OCI-LY7 (cell line): ENCODE data around the gene SPRY2. TPM values are rescaled to one million over a fixed set of nuclear protein-coding genes. Genes with fewer than 3 reads are reported as not detected.

Source experiments
- BruUV-seq: library from RNA; stranded (reverse); fragments of 400-500 nt; replicated peaks from 2 replicates; lab custom pipeline; 2021; lab: Mats Ljungman, UMichigan
- CTCF ChIA-PET: fragments of 300-600 bp; sonication (Branson Sonifier 250); formaldehyde crosslinking; loops from one replicate; lab custom pipeline; 2022; ENCODE audit warnings: antibody characterized with exemption; ENCODE audit not compliant: unreplicated experiment; lab: Charles Lee
- POLR2A ChIA-PET: fragments of 300-600 bp; sonication (Branson Sonifier 250); formaldehyde crosslinking; loops from one replicate; lab custom pipeline; 2022; ENCODE audit warnings: antibody characterized with exemption; lab: Charles Lee
- DNase-seq: peaks from one replicate; pipeline ENCODE4 v3.0.0-alpha.2; 2015; ENCODE audit warnings: low spot score
- H2AFZ ChIP-seq: fragments of 200-600 bp; sonication (generic), shearing (Covaris generic); 2 replicates; pipeline ENCODE4 v1.6.1; 2014; ENCODE audit warnings: mild to moderate bottlenecking, antibody characterized with exemption, low read length, moderate library complexity
- H3K27ac ChIP-seq: fragments of 200-600 bp; sonication (generic); 2 replicates; pipeline ENCODE4 v1.5.1; 2014; ENCODE audit warnings: mixed run types, low read depth, mild to moderate bottlenecking, moderate library complexity, low read length, inconsistent platforms; ENCODE audit not compliant: poor library complexity, severe bottlenecking
- H3K36me3 ChIP-seq: fragments of 200-600 bp; sonication (generic); 2 replicates; pipeline ENCODE4 v1.6.1; 2014; ENCODE audit warnings: mild to moderate bottlenecking, antibody characterized with exemption, low read length, moderate library complexity, mixed read lengths; ENCODE audit not compliant: insufficient read depth
- H3K4me1 ChIP-seq: fragments of 200-600 bp; sonication (generic); 2 replicates; pipeline ENCODE4 v1.5.1; 2014; ENCODE audit warnings: mild to moderate bottlenecking, low read length; ENCODE audit not compliant: insufficient read depth, poor library complexity, severe bottlenecking
- H3K4me2 ChIP-seq: fragments of 200-600 bp; sonication (generic); 2 replicates; pipeline ENCODE4 v1.6.1; 2014; ENCODE audit warnings: mild to moderate bottlenecking, low read length
- H3K4me3 ChIP-seq: fragments of 200-600 bp; sonication (generic); 2 replicates; pipeline ENCODE4 v1.5.1; 2014; ENCODE audit warnings: mild to moderate bottlenecking, low read depth, low read length; ENCODE audit not compliant: poor library complexity, severe bottlenecking
- H3K79me2 ChIP-seq: fragments of 200-600 bp; sonication (generic); 2 replicates; pipeline ENCODE4 v1.6.1; 2016; ENCODE audit warnings: low read depth, mild to moderate bottlenecking, low read length, moderate library complexity, mixed read lengths; ENCODE audit not compliant: insufficient read depth
- H3K9me2 ChIP-seq: fragments of 200-600 bp; sonication (generic); 2 replicates; pipeline ENCODE4 v1.6.1; 2016; ENCODE audit warnings: mild to moderate bottlenecking, low read length, mixed read lengths; ENCODE audit not compliant: insufficient read depth
- H3K9me3 ChIP-seq: fragments of 200-600 bp; sonication (generic); 2 replicates; pipeline ENCODE4 v1.6.1; 2014; ENCODE audit warnings: mild to moderate bottlenecking, mixed run types, low read length, mixed read lengths
- H4K20me1 ChIP-seq: fragments of 200-600 bp; sonication (generic); 2 replicates; pipeline ENCODE4 v1.6.1; 2014; ENCODE audit warnings: mild to moderate bottlenecking, antibody characterized with exemption, low read length, moderate library complexity, mixed read lengths; ENCODE audit not compliant: insufficient read depth
- EZH2phosphoT487 ChIP-seq: fragments of 200-600 bp; sonication (generic); IDR thresholded peaks from 2 replicates; pipeline ENCODE4 v1.6.1; 2018; ENCODE audit warnings: low read depth, borderline replicate concordance, mild to moderate bottlenecking, mixed run types, antibody characterized with exemption, low read length, moderate library complexity, mixed read lengths
- intact Hi-C: fragments of 100-400 bp; cut with micrococcal nuclease; formaldehyde crosslinking; loops from one replicate; pipeline ENCODE4 v1.10.0; 2022; ENCODE audit not compliant: unreplicated experiment
- total RNA-seq, 2 experiments: library from RNA; depleted of rRNA in 1 of 2; stranded (reverse); fragments of >200 nt in 1 of 2; shearing (Covaris generic) in 1 of 2; gene quantifications; 2 replicates each; pipeline ENCODE4 v1.2.3, GENCODE V29; 2014 to 2022
- TF ChIP-seq, protein P1 (sequence below): fragments of 200-600 bp; sonication (generic); conservative IDR thresholded peaks from 2 replicates; pipeline ENCODE4 v1.5.1; 2014; ENCODE audit warnings: mild to moderate bottlenecking, antibody characterized with exemption, low read length, moderate library complexity, mixed read lengths

Gene SPRY2
- total RNA-seq, 2 experiments from 2014 or later = not detected

DNA sequence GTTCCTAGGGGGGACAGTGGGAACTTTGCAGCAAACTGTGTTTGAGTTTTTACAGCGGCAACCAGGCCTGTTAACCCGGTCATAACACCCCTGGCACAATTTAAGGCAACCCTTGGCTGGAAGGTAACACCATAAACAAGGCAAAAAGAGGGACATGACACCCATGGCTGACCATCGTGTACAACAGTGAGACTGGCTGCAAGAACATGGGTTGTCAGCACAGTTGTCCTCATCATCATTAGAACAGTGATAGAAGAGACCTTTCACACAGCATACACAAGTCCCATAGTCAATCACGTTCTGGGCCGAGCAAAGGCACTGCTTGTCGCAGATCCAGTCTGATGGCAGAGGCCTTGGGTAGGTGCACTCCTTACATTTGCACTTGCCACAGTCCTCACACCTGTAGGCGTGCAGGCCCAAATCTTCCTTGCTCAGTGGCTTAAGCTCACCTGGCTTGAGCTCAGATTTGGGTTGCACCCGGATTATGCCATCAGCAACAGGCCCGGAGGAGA lies 4.1 kb downstream of the SPRY2 start:
- CTCF ChIA-PET = no interaction called here
- H3K4me1 ChIP-seq = no peaks in the 10 kb centered on the region
- DNase-seq = no peak
- TF ChIP-seq EZH2phosphoT487 = no peak
- TF ChIP-seq, protein P1, sequence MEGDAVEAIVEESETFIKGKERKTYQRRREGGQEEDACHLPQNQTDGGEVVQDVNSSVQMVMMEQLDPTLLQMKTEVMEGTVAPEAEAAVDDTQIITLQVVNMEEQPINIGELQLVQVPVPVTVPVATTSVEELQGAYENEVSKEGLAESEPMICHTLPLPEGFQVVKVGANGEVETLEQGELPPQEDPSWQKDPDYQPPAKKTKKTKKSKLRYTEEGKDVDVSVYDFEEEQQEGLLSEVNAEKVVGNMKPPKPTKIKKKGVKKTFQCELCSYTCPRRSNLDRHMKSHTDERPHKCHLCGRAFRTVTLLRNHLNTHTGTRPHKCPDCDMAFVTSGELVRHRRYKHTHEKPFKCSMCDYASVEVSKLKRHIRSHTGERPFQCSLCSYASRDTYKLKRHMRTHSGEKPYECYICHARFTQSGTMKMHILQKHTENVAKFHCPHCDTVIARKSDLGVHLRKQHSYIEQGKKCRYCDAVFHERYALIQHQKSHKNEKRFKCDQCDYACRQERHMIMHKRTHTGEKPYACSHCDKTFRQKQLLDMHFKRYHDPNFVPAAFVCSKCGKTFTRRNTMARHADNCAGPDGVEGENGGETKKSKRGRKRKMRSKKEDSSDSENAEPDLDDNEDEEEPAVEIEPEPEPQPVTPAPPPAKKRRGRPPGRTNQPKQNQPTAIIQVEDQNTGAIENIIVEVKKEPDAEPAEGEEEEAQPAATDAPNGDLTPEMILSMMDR = no peak
- H3K4me3 ChIP-seq = no peak overlapping the region
- no peak overlapping the region for H2AFZ ChIP-seq
- intact Hi-C loops = no loop called here
- H3K9me2 ChIP-seq = no peaks in the 10 kb centered on the region
- BruUV-seq = no TSS peak
- no peaks in the 10 kb centered on the region for H3K36me3 ChIP-seq
- no peaks in the 10 kb centered on the region for H4K20me1 ChIP-seq
- no peak overlapping the region for H3K27ac ChIP-seq
- H3K9me3 ChIP-seq = no peaks in the 10 kb centered on the region
- POLR2A ChIA-PET = interaction anchor here (0.6 kb wide), 1 partner anchor 255 kb away, joined by 3 read pairs; no protein-coding TSS in a partner anchor
- no peaks in the 10 kb centered on the region for H3K79me2 ChIP-seq
- H3K4me2 ChIP-seq = no peak overlapping the region

DNA sequence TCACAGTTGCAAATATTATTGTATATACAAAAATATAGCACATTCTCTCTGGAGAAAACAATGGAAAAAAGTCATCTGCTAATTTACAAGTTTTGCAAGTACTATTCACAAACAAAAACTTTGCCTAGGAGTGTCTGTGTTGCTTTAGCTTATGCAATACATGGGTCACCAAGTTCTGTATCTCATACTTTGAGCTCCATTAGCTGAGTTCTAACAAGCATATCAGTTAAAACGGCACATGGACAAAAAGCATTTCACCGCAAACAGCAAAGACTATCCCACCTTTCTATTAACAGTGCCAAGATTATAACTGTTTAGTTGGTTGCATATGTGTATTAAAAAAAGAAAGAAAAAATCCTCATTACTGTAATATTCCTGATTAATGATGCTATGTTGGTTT lies 4.6 kb downstream of the SPRY2 start:
- no peak overlapping the region for H3K27ac ChIP-seq
- no peaks in the 10 kb centered on the region for H3K79me2 ChIP-seq
- POLR2A ChIA-PET = no interaction called here
- intact Hi-C loops = no loop called here
- H3K4me3 ChIP-seq = no peak overlapping the region
- no peak for DNase-seq
- no peaks in the 10 kb centered on the region for H3K36me3 ChIP-seq
- H3K4me2 ChIP-seq = no peak overlapping the region
- H4K20me1 ChIP-seq = no peaks in the 10 kb centered on the region
- TF ChIP-seq EZH2phosphoT487 = no peak
- TF ChIP-seq, protein P1 = no peak
- H3K9me3 ChIP-seq = no peaks in the 10 kb centered on the region
- BruUV-seq = no TSS peak
- no peaks in the 10 kb centered on the region for H3K4me1 ChIP-seq
- H2AFZ ChIP-seq = no peak overlapping the region
- H3K9me2 ChIP-seq = no peaks in the 10 kb centered on the region
- CTCF ChIA-PET = no interaction called here

DNA sequence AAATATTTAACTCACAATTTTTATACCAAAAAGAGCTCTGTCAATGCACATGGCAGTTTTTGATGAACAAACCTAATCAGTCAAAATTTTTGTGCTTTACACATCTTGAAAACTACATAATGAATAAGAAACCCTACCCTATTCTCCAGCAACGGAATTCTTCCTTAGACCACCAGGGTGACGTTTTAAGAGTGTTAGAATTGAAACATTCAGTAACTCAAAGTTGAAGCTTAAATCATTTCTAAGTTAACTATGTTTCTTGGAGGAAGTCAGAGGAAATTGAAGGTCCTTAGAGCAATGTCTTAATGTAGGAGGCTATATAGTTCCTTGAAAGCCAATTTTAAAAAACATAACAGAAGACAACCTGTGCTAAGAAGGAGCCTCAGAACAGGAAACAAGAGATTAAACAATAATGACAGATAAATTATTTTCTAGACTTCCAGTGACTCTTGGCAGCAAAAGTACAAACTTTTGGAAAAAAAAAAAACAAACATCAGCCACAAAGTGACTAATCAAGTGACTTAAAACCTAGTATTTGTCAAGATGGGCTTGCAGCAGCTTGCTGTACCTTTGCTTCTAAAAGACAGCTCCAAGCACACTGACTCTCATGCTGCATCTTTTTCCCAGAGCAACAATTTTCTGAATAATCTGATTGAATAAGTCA lies 6.2 kb downstream of the SPRY2 start:
- no TSS peak for BruUV-seq
- Histone ChIP-seq H3K27ac (no peak overlapping the region), H3K4me2 (no peak overlapping the region), H3K36me3 (no peaks in the 10 kb centered on the region), H3K79me2 (no peaks in the 10 kb centered on the region), H4K20me1 (no peaks in the 10 kb centered on the region), H2AFZ (no peak overlapping the region), H3K9me2 (no peaks in the 10 kb centered on the region), H3K9me3 (no peaks in the 10 kb centered on the region), H3K4me3 (no peak overlapping the region), H3K4me1 (no peaks in the 10 kb centered on the region)
- DNase-seq = no peak
- CTCF ChIA-PET = no interaction called here
- POLR2A ChIA-PET = interaction anchor here (0.6 kb wide), 2 partner anchors 24 to 530 kb away, joined by 3 read pairs; no protein-coding TSS in a partner anchor
- TF ChIP-seq, protein P1 = no peak
- TF ChIP-seq EZH2phosphoT487 = no peak
- intact Hi-C loops = no loop called here
